Caco-2 (cell line): Measurements from ENCODE around the gene NRL. TPM values are rescaled to one million over a fixed set of nuclear protein-coding genes. Genes with fewer than 3 reads are reported as not detected.

ENCODE experiments used
- BruUV-seq: library from RNA; stranded (reverse); fragments of 400-500 nt; replicated peaks from 2 replicates; lab custom pipeline; 2021; lab: Mats Ljungman, UMichigan
- CTCF ChIA-PET: fragments of 300-600 bp; sonication (Branson Sonifier 250); formaldehyde crosslinking; loops from one replicate; lab custom pipeline; 2022; ENCODE audit warnings: antibody characterized with exemption; lab: Charles Lee
- POLR2A ChIA-PET: fragments of 300-600 bp; sonication (Branson Sonifier 250); formaldehyde crosslinking; loops from one replicate; lab custom pipeline; 2022; ENCODE audit warnings: antibody characterized with exemption; lab: Charles Lee
- DNase-seq, 2 experiments: peaks; one replicate each; pipeline versions ENCODE4 v3.0.0 to v3.0.0-alpha.2; 2020 to 2022
- H3K27me3 ChIP-seq: replicated peaks from 2 replicates; pipeline ENCODE4 v1.6.0; 2011; ENCODE audit warnings: low read length; ENCODE audit not compliant: control insufficient read depth, insufficient read depth
- H3K36me3 ChIP-seq: 2 replicates; pipeline ENCODE4 v1.5.1; 2011; ENCODE audit warnings: low read length; ENCODE audit not compliant: control insufficient read depth, insufficient read depth
- H3K4me1 ChIP-seq: fragments of 250-450 bp; sonication (Bioruptor Pico); 2 replicates; pipeline ENCODE4 v1.5.1; 2020; ENCODE audit warnings: mild to moderate bottlenecking
- H3K4me3 ChIP-seq: 2 replicates; pipeline ENCODE4 v1.5.1; 2011; ENCODE audit warnings: low read depth, mild to moderate bottlenecking, control low read depth, low read length
- H3K9me3 ChIP-seq: fragments of 250-450 bp; sonication (Bioruptor Pico); 2 replicates; pipeline ENCODE4 v1.5.1; 2020; ENCODE audit warnings: mild to moderate bottlenecking, moderate library complexity
- H3K27ac Mint-ChIP-seq: one replicate; pipeline ENCODE4 v1.8.0; 2022; ENCODE audit warnings: mixed read lengths; ENCODE audit not compliant: unreplicated experiment
- H3K27me3 Mint-ChIP-seq: one replicate; pipeline ENCODE4 v1.8.0; 2022; ENCODE audit warnings: mixed read lengths; ENCODE audit not compliant: insufficient read depth, unreplicated experiment
- H3K36me3 Mint-ChIP-seq: one replicate; pipeline ENCODE4 v1.8.0; 2022; ENCODE audit warnings: mild to moderate bottlenecking, mixed read lengths; ENCODE audit not compliant: insufficient read depth, unreplicated experiment
- H3K4me1 Mint-ChIP-seq: one replicate; pipeline ENCODE4 v1.8.0; 2022; ENCODE audit warnings: low read depth, mixed read lengths; ENCODE audit not compliant: unreplicated experiment
- H3K4me3 Mint-ChIP-seq: one replicate; pipeline ENCODE4 v1.8.0; 2022; ENCODE audit warnings: mild to moderate bottlenecking, moderate library complexity, mixed read lengths; ENCODE audit not compliant: unreplicated experiment
- H3K9me3 Mint-ChIP-seq: one replicate; pipeline ENCODE4 v1.8.0; 2022; ENCODE audit warnings: mixed read lengths; ENCODE audit not compliant: unreplicated experiment
- intact Hi-C: fragments of 100-400 bp; cut with micrococcal nuclease; formaldehyde crosslinking; loops from one replicate; pipeline ENCODE4 v1.10.0; 2022; ENCODE audit not compliant: unreplicated experiment
- total RNA-seq: library from RNA; stranded (reverse); gene quantifications from 2 replicates; pipeline ENCODE4 v1.2.3, GENCODE V29; 2022
- TF ChIP-seq, protein P1 (sequence below), 2 experiments: fragments of 200-600 bp in 1 of 2; IDR thresholded peaks; 1 replicate in 1 of 2; 2 replicates in 1 of 2; pipeline versions ENCODE4 v1.5.1 to v1.8.0; 2011 to 2022; ENCODE audit warnings: antibody characterized with exemption in 1 of 2, control low read depth in 1 of 2, inconsistent platforms in 1 of 2, low read depth in 1 of 2, low read length in 1 of 2, mild to moderate bottlenecking in 1 of 2, moderate library complexity in 1 of 2; ENCODE audit not compliant: insufficient read depth in 1 of 2, severe bottlenecking in 1 of 2, unreplicated experiment in 1 of 2

Gene NRL
- total RNA-seq, 1 experiment from 2014 or later: 2.1 TPM

DNA sequence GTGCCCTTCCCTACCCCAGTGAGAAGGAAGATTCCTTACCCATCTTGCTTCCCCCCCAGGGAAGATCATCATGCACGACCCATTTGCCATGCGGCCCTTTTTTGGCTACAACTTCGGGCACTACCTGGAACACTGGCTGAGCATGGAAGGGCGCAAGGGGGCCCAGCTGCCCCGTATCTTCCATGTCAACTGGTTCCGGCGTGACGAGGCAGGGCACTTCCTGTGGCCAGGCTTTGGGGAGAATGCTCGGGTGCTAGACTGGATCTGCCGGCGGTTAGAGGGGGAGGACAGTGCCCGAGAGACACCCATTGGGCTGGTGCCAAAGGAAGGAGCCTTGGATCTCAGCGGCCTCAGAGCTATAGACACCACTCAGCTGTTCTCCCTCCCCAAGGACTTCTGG, 11.3 kb downstream of the NRL start:
- Mint-ChIP-seq H3K4me1 (no peaks in the 10 kb centered on the region), H3K9me3 (no peaks in the 10 kb centered on the region), H3K27me3 (no peaks in the 10 kb centered on the region), H3K4me3 (no peak overlapping the region), H3K36me3 (peaks cover 45% of the 10 kb centered on the region), H3K27ac (no peak overlapping the region)
- BruUV-seq: TSS peak; percentile 9
- DNase-seq: no peak
- H3K36me3 ChIP-seq: no peaks in the 10 kb centered on the region; the same call in 1 of the 2 replicates
- TF ChIP-seq, protein P1, sequence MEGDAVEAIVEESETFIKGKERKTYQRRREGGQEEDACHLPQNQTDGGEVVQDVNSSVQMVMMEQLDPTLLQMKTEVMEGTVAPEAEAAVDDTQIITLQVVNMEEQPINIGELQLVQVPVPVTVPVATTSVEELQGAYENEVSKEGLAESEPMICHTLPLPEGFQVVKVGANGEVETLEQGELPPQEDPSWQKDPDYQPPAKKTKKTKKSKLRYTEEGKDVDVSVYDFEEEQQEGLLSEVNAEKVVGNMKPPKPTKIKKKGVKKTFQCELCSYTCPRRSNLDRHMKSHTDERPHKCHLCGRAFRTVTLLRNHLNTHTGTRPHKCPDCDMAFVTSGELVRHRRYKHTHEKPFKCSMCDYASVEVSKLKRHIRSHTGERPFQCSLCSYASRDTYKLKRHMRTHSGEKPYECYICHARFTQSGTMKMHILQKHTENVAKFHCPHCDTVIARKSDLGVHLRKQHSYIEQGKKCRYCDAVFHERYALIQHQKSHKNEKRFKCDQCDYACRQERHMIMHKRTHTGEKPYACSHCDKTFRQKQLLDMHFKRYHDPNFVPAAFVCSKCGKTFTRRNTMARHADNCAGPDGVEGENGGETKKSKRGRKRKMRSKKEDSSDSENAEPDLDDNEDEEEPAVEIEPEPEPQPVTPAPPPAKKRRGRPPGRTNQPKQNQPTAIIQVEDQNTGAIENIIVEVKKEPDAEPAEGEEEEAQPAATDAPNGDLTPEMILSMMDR (IDR thresholded peaks at IDR 0.05; ENCODE audit: insufficient read depth in 1 of 2, low read depth in 1 of 2, low read length in 1 of 2, severe bottlenecking in 1 of 2, unreplicated experiment in 1 of 2): no peak
- CTCF ChIA-PET: interaction anchor here (0.6 kb wide), 1 partner anchor 59 kb away, joined by 6 read pairs; no protein-coding TSS in a partner anchor
- POLR2A ChIA-PET: no interaction called here
- no peaks in the 10 kb centered on the region for H3K27me3 ChIP-seq
- intact Hi-C loops: no loop called here
- H3K4me1 ChIP-seq: no peaks in the 10 kb centered on the region
- peaks cover 9% of the 10 kb centered on the region for H3K9me3 ChIP-seq
- H3K4me3 ChIP-seq: no peak overlapping the region

DNA sequence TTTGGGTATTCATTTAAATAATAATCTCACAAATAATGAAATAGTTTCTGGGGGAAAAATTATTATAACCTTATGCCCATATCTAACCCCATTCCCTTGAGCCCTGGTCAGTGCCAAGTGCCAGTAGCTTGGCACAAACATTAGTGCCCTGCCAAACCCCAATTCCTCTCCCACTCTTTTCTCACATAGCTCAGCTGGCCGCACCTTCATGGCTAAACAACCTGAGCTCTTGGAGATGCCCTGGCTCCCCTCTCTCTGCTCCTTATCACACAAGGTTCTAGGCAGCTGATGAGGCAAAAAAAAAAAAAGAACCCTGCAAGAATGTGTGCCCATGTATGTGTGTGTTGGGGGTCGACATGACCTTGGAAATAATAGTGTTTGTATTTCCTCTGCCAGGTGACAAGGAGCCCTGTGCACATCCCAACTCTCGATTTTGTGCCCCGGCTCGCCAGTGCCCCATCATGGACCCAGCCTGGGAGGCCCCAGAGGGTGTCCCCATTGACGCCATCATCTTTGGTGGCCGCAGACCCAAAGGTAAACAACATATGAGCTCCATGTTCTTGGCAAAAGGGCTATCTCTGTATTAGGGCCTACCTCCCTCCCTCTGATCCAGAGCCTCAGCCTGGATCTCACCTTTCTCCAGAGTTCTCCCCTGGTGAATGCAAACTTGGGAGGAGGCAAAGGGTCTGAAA, 12.2 kb downstream of the NRL start:
- no peaks in the 10 kb centered on the region for H3K27me3 Mint-ChIP-seq
- Histone ChIP-seq H3K4me1 (no peaks in the 10 kb centered on the region), H3K4me3 (no peak overlapping the region), H3K9me3 (peaks cover 9% of the 10 kb centered on the region), H3K27me3 (no peaks in the 10 kb centered on the region), H3K36me3 (no peaks in the 10 kb centered on the region; the same call in 1 of the 2 replicates)
- no TSS peak for BruUV-seq
- intact Hi-C loops: no loop called here
- DNase-seq: no peak
- peak overlapping the region; percentile 27 for H3K27ac Mint-ChIP-seq
- ChIA-PET CTCF (interaction anchor here (0.5 kb wide), 1 partner anchor 8 kb away, joined by 3 read pairs; no protein-coding TSS in a partner anchor), POLR2A (interaction anchor here (0.7 to 1.0 kb wide), 2 partner anchors 13 to 114 kb away, joined by 3 to 4 read pairs; partner anchors contain the start of genes DCAF11, DHRS4L2 and NRL)
- no peak overlapping the region for H3K4me3 Mint-ChIP-seq
- H3K36me3 Mint-ChIP-seq: peaks cover 52% of the 10 kb centered on the region
- TF ChIP-seq, protein P1 (IDR thresholded peaks at IDR 0.05; ENCODE audit: insufficient read depth in 1 of 2, low read depth in 1 of 2, low read length in 1 of 2, severe bottlenecking in 1 of 2, unreplicated experiment in 1 of 2): no peak
- H3K4me1 Mint-ChIP-seq: no peaks in the 10 kb centered on the region
- no peaks in the 10 kb centered on the region for H3K9me3 Mint-ChIP-seq

DNA sequence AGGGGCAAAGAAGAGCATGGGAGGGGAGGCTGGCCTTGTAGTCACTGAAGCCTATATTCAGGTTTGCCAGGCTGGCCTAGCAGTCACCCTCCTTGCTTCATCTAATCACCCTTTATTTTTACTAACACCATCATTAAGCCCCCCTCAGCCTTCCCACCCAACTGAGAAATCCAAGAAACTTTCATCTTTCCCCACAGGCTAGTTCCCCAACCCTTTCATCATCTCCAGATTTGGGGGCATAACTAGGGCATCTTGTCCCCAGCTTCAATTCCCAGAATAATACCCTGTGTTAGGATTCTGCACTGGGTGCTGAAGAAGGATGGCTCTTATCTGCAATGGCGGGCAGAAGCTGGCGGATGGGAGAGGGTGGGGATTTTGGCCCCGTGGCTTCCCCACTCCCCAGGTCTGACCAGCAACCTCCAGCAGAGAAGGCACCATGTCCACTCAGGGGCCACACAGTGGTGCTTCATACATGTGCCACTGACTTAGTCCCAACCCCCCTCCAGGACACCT, 13.7 kb downstream of the NRL start:
- Histone ChIP-seq H3K36me3 (peaks cover 3% of the 10 kb centered on the region), H3K9me3 (peaks cover 9% of the 10 kb centered on the region), H3K4me3 (no peak overlapping the region), H3K4me1 (no peaks in the 10 kb centered on the region), H3K27me3 (no peaks in the 10 kb centered on the region)
- peaks cover 62% of the 10 kb centered on the region for H3K36me3 Mint-ChIP-seq
- no peaks in the 10 kb centered on the region for H3K4me1 Mint-ChIP-seq
- H3K27me3 Mint-ChIP-seq: no peaks in the 10 kb centered on the region
- ChIA-PET CTCF (no interaction called here), POLR2A (no interaction called here)
- TF ChIP-seq, protein P1 (IDR thresholded peaks at IDR 0.05; ENCODE audit: insufficient read depth in 1 of 2, low read depth in 1 of 2, low read length in 1 of 2, severe bottlenecking in 1 of 2, unreplicated experiment in 1 of 2): no peak
- intact Hi-C loops: no loop called here
- no TSS peak for BruUV-seq
- H3K9me3 Mint-ChIP-seq: no peaks in the 10 kb centered on the region
- DNase-seq: no peak
- no peak overlapping the region for H3K4me3 Mint-ChIP-seq
- no peak overlapping the region for H3K27ac Mint-ChIP-seq
